GM12891 (cell line): Measurements from ENCODE around the gene SIL1.
A peak's percentile ranks its signal among the peaks of the same experiment; 100 is the strongest.
"Not testable (repeated sequence)": the region's sequence is repeated elsewhere in the genome, so short reads cannot be mapped to it uniquely, and the experiment has no call there.

Experiments
- DNase-seq: peaks from one replicate; pipeline ENCODE4 v3.0.0; 2011; ENCODE audit warnings: low spot score; ENCODE audit not compliant: insufficient read length
- FAIRE-seq: peaks from 2 replicates; lab custom pipeline; 2011; peaks lifted over from hg19 to GRCh38; lab: Jason Lieb, UNC
- PAX5 ChIP-seq: IDR thresholded peaks from 2 replicates; pipeline ENCODE4 v1.6.1; 2011; ENCODE audit warnings: low read length, moderate library complexity, mild to moderate bottlenecking; ENCODE audit not compliant: insufficient read depth, severe bottlenecking
- POLR2A ChIP-seq: IDR thresholded peaks from 2 replicates; pipeline ENCODE4 v1.6.1; 2011; ENCODE audit warnings: low read depth, low read length, control low read depth
- POLR2AphosphoS5 ChIP-seq: IDR thresholded peaks from 2 replicates; pipeline ENCODE4 v1.6.1; 2011; ENCODE audit warnings: low read depth, low read length, control low read depth
- POU2F2 ChIP-seq: IDR thresholded peaks from 2 replicates; pipeline ENCODE4 v1.6.1; 2011; ENCODE audit warnings: low read depth, mild to moderate bottlenecking, control low read depth, low read length, moderate library complexity
- SPI1 ChIP-seq: IDR thresholded peaks from 2 replicates; pipeline ENCODE4 v1.6.1; 2011; ENCODE audit warnings: low read depth, low read length, control low read depth
- TAF1 ChIP-seq: IDR thresholded peaks from 2 replicates; pipeline ENCODE4 v1.6.1; 2011; ENCODE audit warnings: low read depth, low read length, control low read depth

Gene SIL1

GRCh38 chr5:139079991-139080610 is 118.1 kb downstream of the SIL1 start:
- DNase-seq (no peak), FAIRE-seq (no peak)
- TF ChIP-seq POU2F2 (no peak), POLR2A (no peak), SPI1 (no peak), POLR2AphosphoS5 (no peak), TAF1 (no peak), PAX5 (no peak)

- DNase-seq (no peak), FAIRE-seq (no peak)
- TF ChIP-seq SPI1 (no peak), PAX5 (no peak), POLR2A (no peak), TAF1 (no peak)
Measured at GRCh38 chr5:139079225-139079990, 118.8 kb downstream of the SIL1 start.

GRCh38 chr5:139078345-139078744 is 119.8 kb downstream of the SIL1 start:
- TF ChIP-seq PAX5 (no peak), SPI1 (no peak), POU2F2 (no peak), POLR2A (no peak), POLR2AphosphoS5 (no peak), TAF1 (no peak)
- peak; percentile 57 for FAIRE-seq
- DNase-seq: no peak

DNA sequence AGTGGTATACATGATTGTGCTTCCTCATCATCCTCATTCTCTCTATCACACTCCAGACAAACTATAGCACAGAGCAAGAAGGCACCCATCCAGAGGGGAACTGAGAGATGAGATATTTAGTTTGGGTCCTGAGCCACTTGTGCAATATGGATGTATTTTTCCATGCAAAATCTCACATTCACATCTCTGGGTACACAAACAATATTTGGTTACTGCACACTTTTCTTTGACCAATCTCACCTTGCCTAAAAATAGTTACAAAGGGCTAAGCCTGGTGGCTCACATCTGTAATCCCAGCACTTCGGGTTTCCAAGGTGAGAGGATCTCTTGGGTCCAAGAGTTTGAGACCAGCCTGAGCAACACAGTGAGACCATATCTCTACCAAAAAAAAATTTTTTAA is 120.3 kb downstream of the SIL1 start:
- FAIRE-seq (no peak), DNase-seq (no peak)
- TF ChIP-seq POLR2A (no peak), SPI1 (no peak), TAF1 (no peak), PAX5 (no peak), POU2F2 (no peak), POLR2AphosphoS5 (no peak)

- TF ChIP-seq PAX5 (no peak), POU2F2 (no peak), POLR2A (no peak), SPI1 (no peak), POLR2AphosphoS5 (no peak), TAF1 (no peak)
- FAIRE-seq: no peak
Measured at GRCh38 chr5:139076111-139076510, 122.1 kb downstream of the SIL1 start.

DNA sequence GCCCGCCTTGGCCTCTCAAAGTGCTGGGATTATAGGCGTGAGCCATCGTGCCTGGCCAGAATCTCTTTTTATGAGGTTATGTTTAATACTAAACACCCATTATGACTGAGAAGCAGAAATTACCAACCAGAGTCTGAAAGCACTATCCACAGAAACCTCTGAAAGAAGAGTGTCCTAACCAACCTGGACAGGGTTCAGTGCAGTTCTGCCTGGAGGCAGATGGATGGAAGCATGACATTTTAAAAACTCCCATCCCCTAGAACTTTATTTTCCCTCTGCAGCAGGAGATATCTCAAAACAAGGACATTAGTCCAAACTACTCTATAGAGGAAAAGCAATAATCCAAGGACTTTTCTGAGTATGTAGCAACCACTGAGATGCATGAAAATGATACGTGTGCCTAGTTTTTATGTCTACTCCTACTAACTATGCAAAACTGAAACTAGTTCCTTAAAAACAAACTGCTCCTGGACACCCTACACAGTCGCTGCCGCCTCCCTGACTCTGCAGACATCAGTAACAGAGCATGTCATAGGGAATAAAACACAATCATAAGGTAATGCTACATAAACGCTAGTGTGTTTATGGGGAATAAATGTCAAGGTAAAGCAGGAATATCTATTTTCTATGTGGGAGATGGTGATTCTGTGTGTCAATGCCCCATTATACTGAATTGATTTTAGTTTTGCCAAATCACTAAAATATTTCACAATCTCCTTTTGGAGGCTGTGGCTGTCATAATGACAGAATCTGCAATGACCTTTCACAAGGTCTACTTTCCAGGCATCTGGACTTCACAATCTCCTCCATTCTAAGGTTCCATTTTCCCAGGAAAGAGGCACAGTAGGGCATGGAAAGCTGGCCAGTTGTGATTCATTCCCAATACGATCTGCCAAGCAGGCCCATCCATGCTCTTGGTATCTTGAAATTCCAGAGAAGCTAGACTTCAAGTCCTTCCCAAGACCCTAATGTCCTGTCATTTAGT is 122.8 kb downstream of the SIL1 start:
- TF ChIP-seq SPI1 (no peak), TAF1 (no peak), POU2F2 (no peak), PAX5 (no peak), POLR2AphosphoS5 (no peak), POLR2A (no peak)
- no peak for DNase-seq
- no peak for FAIRE-seq

More at GRCh38 chr5:139076111-139076510, 122.1 kb downstream of the SIL1 start:
- no peak for DNase-seq

- DNase-seq, FAIRE-seq: not testable (repeated sequence)
Measured at GRCh38 chr5:139073956-139074355, 124.2 kb downstream of the SIL1 start.

GRCh38 chr5:139068494-139069151 is 129.5 kb downstream of the SIL1 start:
- no peak for DNase-seq
- no peak for FAIRE-seq

DNA sequence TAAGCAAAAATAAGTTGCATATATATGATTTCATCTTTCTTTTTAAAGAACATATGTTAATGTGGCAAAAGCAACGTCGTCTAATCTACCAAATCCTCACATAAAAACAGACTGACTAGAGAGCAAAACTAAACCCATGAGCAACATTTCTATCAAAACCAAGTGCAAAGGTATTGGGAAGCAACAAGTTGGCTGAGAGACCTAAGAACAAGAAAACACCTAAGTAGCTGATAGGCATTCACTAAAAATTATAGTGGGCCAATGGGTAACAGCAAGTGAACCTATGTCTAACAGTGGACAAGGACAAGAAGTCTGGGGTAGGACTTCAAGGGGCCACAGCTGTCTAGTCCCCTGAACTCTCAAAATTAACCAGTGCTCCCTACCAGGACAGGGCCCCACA is 130.1 kb downstream of the SIL1 start:
- TF ChIP-seq PAX5: no peak
- no peak for TF ChIP-seq SPI1
- TF ChIP-seq POU2F2: no peak
- TF ChIP-seq POLR2AphosphoS5: no peak
- no peak for TF ChIP-seq POLR2A
- TF ChIP-seq TAF1: no peak
- FAIRE-seq (no peak), DNase-seq (no peak)

More at GRCh38 chr5:139068494-139069151, 129.5 kb downstream of the SIL1 start:
- TF ChIP-seq POLR2AphosphoS5: no peak

DNA sequence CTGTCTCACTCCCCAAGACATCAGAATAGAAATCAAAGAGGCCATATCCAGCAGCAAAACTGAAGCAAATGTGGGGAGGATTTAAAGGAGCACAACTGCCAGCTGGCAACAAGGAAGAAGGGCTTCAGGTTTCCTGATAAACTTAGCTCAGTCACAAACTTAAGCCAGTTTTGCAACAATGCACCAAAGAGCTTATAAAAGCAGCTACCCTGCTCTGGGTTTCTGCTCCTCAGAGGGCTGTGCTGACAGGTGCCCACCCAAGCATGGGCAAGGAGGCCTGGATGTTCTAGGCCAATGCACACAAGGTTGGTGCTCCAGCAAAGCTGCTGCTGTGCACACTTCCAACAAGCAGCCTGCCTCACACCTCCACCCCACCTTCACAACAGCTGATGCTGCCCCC is 132.9 kb downstream of the SIL1 start:
- no peak for DNase-seq
- no peak for TF ChIP-seq POLR2AphosphoS5
- no peak for TF ChIP-seq PAX5
- TF ChIP-seq TAF1: no peak
- no peak for TF ChIP-seq POU2F2
- no peak for TF ChIP-seq SPI1
- TF ChIP-seq POLR2A: no peak
- FAIRE-seq: no peak
